ENCODE results near the gene GSG1L.

Gene GSG1L

GRCh38 chr16:27978876-27979275, 84.6 kb downstream of the GSG1L start:
- Histone ChIP-seq H3K36me3 (ENCODE audit: control insufficient read depth, insufficient read depth, low read length) (no peaks in the 10 kb centered on the region), H3K4me3 (replicated peaks; ENCODE audit: low read depth, low read length) (no peak overlapping the region), H3K27me3 (replicated peaks; ENCODE audit: control insufficient read depth, insufficient read depth, low read length) (no peaks in the 10 kb centered on the region)
- DNase-seq (ENCODE audit: extremely low read depth, insufficient read length) = no peak
- TF ChIP-seq, protein P1, sequence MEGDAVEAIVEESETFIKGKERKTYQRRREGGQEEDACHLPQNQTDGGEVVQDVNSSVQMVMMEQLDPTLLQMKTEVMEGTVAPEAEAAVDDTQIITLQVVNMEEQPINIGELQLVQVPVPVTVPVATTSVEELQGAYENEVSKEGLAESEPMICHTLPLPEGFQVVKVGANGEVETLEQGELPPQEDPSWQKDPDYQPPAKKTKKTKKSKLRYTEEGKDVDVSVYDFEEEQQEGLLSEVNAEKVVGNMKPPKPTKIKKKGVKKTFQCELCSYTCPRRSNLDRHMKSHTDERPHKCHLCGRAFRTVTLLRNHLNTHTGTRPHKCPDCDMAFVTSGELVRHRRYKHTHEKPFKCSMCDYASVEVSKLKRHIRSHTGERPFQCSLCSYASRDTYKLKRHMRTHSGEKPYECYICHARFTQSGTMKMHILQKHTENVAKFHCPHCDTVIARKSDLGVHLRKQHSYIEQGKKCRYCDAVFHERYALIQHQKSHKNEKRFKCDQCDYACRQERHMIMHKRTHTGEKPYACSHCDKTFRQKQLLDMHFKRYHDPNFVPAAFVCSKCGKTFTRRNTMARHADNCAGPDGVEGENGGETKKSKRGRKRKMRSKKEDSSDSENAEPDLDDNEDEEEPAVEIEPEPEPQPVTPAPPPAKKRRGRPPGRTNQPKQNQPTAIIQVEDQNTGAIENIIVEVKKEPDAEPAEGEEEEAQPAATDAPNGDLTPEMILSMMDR (IDR thresholded peaks at IDR 0.05; ENCODE audit: insufficient read depth, low read length, poor library complexity, severe bottlenecking) = no peak

DNA sequence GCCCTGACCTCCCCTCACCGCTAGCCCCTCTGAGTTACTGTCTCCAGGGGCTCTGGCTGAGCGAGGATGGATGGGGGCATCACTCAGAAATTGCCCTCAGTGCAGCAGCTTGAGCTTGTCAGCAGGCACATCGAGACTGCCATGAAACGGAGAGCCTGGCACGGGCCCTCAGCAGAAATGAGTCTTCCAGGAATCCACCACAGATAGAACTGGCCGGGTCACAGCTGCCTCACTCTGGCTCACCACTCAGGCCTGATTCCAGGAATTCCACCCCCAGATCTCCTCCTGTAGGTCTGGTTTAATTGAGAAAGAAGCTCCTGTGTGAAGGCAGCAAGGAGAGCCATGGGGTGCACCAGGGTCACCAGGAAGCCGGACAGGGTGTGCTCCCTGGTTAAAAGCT, 85.5 kb downstream of the GSG1L start:
- Histone ChIP-seq H3K4me3 (replicated peaks; ENCODE audit: low read depth, low read length) (no peak overlapping the region), H3K27me3 (replicated peaks; ENCODE audit: control insufficient read depth, insufficient read depth, low read length) (no peaks in the 10 kb centered on the region), H3K36me3 (ENCODE audit: control insufficient read depth, insufficient read depth, low read length) (no peaks in the 10 kb centered on the region)
- no peak for DNase-seq (ENCODE audit: extremely low read depth, insufficient read length)
- TF ChIP-seq, protein P1 (IDR thresholded peaks at IDR 0.05; ENCODE audit: insufficient read depth, low read length, poor library complexity, severe bottlenecking) = no peak

- TF ChIP-seq, protein P1 (IDR thresholded peaks at IDR 0.05; ENCODE audit: insufficient read depth, low read length, poor library complexity, severe bottlenecking) = no peak
- Histone ChIP-seq H3K36me3 (ENCODE audit: control insufficient read depth, insufficient read depth, low read length) (no peaks in the 10 kb centered on the region), H3K4me3 (replicated peaks; ENCODE audit: low read depth, low read length) (no peak overlapping the region), H3K27me3 (replicated peaks; ENCODE audit: control insufficient read depth, insufficient read depth, low read length) (no peaks in the 10 kb centered on the region)
- DNase-seq (ENCODE audit: extremely low read depth, insufficient read length) = no peak
Observed at GRCh38 chr16:27976990-27977389, 86.5 kb downstream of the GSG1L start.

- no peak overlapping the region for H3K4me3 ChIP-seq (replicated peaks; ENCODE audit: low read depth, low read length)
- no peaks in the 10 kb centered on the region for H3K36me3 ChIP-seq (ENCODE audit: control insufficient read depth, insufficient read depth, low read length)
- TF ChIP-seq, protein P1 (IDR thresholded peaks at IDR 0.05; ENCODE audit: insufficient read depth, low read length, poor library complexity, severe bottlenecking) = no peak
- DNase-seq (ENCODE audit: extremely low read depth, insufficient read length) = no peak
- no peaks in the 10 kb centered on the region for H3K27me3 ChIP-seq (replicated peaks; ENCODE audit: control insufficient read depth, insufficient read depth, low read length)
Observed at GRCh38 chr16:27974896-27975540, 88.5 kb downstream of the GSG1L start.

GRCh38 chr16:27973678-27974077, 89.8 kb downstream of the GSG1L start:
- DNase-seq (ENCODE audit: extremely low read depth, insufficient read length) = no peak
- TF ChIP-seq, protein P1 (IDR thresholded peaks at IDR 0.05; ENCODE audit: insufficient read depth, low read length, poor library complexity, severe bottlenecking) = peak; percentile 34
- Histone ChIP-seq H3K36me3 (ENCODE audit: control insufficient read depth, insufficient read depth, low read length) (no peaks in the 10 kb centered on the region), H3K27me3 (replicated peaks; ENCODE audit: control insufficient read depth, insufficient read depth, low read length) (no peaks in the 10 kb centered on the region), H3K4me3 (replicated peaks; ENCODE audit: low read depth, low read length) (no peak overlapping the region)

GRCh38 chr16:27972500-27972899, 91.0 kb downstream of the GSG1L start:
- H3K27me3 ChIP-seq (replicated peaks; ENCODE audit: control insufficient read depth, insufficient read depth, low read length) = no peaks in the 10 kb centered on the region
- H3K4me3 ChIP-seq (replicated peaks; ENCODE audit: low read depth, low read length) = no peak overlapping the region
- H3K36me3 ChIP-seq (ENCODE audit: control insufficient read depth, insufficient read depth, low read length) = no peaks in the 10 kb centered on the region
- DNase-seq (ENCODE audit: extremely low read depth, insufficient read length) = no peak
- TF ChIP-seq, protein P1 (IDR thresholded peaks at IDR 0.05; ENCODE audit: insufficient read depth, low read length, poor library complexity, severe bottlenecking) = peak; percentile 71
